HCEC 1CT (cell line): ENCODE measurements around the gene DDN.

Experiments used
- DNase-seq: peaks from one replicate; pipeline ENCODE4 v3.0.0-alpha.2; 2017

The DDN gene

DNA sequence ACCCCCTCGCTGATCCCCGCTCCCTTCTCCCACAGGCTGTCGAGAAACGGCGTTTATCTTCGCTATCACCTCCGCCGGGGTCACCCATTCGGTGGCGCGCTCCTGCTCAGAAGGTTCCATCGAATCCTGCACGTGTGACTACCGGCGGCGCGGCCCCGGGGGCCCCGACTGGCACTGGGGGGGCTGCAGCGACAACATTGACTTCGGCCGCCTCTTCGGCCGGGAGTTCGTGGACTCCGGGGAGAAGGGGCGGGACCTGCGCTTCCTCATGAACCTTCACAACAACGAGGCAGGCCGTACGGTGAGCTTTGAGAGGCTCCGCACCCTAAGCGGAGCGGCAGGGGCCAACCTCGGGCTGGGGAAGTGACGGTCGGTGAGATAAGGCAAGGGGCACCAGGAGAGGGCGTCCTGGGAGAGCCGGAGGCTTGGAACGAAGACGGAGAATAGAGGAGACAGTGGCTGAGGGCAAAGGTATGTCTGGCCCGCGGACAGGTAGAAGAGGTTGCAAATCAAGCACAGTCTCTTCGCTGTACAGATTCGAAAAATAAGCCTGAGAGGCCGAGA lies 18.7 kb downstream of the DDN start:
- DNase-seq, result no peak

GRCh38 chr12:48979602-48980388 lies 19.4 kb downstream of the DDN start:
- no peak for DNase-seq

DNA sequence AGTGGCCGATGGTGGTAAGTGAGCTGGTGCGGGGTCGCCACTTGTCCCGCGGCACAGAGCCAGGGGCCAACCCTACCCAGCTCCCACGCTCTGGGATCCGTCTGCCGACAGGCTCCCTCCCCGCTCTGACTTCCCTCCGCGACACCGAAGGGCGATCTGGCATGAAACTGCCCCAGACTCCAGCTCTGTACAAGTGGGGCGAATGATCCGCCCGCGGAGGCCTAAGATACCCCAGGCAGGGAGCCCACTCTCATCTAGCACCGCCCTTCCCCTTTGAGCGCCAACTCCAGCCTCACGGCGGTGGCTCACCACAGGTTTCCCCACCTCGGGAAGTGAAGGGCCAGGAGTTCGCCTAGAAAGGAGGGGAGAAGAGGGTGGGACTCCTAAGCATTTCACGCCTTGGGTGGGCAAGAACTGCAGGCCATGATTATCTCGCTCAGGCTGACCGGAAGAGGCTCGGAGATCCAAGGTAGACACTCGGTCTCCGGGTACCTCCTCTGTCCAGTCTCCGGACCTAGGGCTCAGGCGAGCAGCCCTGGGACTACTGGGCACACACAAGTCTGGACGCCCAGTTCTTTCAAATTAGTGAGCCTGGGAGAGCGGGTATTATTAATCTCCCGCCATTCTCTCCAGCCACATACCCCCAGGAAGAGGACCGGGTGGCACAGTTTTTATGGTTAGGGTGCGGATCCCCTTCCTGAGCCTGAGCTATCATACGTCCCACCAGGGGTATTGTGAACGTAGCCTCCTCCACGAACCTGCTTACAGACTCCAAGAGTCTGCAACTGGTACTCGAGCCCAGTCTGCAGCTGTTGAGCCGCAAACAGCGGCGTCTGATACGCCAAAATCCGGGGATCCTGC lies 20.2 kb downstream of the DDN start:
- DNase-seq, result no peak

DNA sequence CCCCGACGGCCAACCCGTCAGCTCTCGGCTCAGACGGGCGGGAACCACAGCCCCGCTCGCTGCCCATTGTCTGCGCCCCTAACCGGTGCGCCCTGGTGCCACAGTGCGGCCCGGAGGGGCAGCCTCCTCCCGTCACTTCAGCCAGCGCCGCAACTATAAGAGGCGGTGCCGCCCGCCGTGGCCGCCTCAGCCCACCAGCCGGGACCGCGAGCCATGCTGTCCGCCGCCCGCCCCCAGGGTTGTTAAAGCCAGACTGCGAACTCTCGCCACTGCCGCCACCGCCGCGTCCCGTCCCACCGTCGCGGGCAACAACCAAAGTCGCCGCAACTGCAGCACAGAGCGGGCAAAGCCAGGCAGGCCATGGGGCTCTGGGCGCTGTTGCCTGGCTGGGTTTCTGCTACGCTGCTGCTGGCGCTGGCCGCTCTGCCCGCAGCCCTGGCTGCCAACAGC lies 20.9 kb downstream of the DDN start, which contains the start of gene WNT1:
Gene WNT1 (plus strand): TSS at position 32 of the 450 bp plus-strand sequence. CDS start 329 bp downstream, at position 361.
- no peak for DNase-seq

GRCh38 chr12:48977290-48978281 lies 21.6 kb downstream of the DDN start:
- DNase-seq, result peak; percentile 39

GRCh38 chr12:48973941-48974673 lies 25.1 kb downstream of the DDN start:
- peak; percentile 27 for DNase-seq

DNA sequence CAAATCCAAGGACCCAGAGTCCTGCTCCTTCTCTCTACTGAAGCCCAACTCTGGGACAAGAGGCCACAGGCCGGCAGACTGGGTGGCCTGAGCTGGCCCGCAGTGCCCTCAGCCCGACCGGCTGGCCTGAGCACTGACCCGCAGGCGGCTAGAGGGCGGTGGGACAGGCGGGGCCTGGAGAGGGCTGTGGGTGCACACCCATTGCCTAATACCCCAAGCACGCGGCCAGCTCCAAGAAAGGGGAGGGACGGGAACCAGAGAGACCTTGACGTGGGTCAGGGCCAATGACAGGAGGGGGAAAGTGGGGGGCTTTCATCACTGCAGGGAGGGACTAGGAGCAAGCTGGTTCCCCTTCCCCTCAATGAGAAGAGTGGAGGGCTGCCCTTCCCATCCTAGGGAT lies 25.6 kb downstream of the DDN start:
- DNase-seq, result no peak

DNA sequence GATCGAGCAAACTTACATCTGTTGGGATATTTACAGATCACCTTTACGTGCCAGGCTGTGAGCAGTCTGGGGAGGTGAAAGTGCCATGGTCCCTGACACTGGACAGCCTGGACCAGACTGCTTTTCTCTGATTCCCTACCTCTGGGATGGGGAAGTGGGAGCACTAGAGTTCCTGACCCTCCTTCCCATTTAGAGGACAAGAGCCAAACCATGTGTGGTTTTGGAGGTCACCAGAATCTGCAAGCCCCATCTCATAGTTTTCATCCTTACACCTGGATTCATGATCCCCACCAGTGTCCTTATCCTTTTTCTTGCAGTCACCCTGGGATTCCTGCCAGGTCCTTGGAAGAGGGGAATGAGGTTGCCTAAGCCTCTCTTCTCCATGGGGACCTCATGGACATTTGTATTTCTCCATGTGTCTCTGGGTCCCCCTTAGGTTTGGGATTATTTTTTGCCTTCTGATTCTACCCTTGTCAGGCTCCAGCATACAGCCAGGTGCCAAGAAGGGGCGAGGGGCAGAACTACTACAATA lies 26.2 kb downstream of the DDN start:
- no peak for DNase-seq

GRCh38 chr12:48972213-48972951 lies 26.8 kb downstream of the DDN start:
- no peak for DNase-seq

DNA sequence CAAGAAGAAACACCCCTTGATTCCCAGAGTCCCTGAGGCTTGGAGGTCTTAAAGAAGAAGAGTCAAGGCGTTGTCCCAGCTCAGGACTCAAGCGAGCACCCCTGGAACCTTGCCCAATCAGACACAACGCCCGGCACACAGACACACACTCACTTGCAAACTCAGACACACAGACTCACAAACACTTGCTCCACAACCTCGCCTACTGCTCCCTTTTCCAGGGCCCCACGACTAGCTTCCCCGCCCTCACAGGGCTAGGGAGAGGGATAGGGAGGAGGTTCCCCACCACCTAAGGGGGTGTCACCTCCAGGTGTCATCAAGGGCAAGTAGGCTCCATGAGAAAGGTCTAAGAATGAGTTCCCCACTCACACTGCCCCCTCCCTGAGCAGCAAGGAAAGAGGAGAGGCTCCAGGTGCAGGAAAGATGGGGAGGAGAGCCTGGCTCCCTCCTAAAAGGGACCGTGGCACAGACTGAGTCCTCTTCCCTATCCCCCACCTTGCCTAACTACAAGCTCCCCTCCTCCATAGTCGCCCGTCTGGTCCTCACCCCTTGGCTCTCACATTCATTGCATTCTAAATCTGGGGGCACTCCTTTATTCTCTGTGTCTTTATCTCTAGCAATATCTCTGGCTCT lies 28.4 kb downstream of the DDN start:
- DNase-seq, result no peak

DNA sequence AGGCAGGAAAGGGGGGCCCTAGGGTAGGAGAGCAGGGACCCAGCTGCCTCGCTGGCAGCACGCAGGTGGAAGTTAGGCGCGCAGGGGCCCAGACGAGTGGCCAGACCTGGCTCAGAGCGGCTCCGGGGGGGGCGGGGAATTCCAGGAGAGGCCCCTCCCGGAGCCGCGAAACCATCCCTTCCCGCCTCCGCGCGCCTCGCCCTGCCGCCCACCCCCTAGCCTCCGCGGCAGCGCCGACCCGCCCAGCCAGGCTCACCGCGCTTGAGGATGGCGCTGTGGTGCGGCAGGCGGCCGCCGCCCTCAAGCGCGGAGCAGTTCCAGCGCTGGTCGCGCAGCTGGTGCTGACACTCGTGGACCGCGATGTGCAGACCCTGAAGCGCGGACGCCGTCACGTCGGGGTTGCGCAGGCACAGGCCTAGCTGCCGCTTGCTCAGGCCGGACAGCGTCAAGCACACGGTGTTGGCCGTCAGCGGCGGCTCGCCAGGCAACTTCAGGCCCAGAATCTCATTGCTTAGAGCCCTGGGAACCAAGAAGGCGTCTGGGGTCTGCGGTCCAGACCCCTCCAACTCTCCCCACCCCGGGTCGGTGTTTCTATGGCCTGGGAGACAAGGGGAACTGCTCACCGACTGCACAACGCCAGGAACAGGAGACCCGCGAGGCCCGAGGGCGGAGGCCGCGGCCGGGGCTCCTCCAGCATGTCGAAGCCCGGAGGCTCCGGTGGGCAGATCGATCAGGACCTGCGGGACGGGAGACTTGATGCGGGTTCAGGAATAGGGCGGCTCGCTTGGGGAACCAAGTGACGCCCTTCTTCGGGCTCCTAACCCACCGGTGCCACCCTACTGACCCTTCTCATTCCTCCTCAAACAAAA lies 29.1 kb downstream of the DDN start:
- DNase-seq, result no peak

DNA sequence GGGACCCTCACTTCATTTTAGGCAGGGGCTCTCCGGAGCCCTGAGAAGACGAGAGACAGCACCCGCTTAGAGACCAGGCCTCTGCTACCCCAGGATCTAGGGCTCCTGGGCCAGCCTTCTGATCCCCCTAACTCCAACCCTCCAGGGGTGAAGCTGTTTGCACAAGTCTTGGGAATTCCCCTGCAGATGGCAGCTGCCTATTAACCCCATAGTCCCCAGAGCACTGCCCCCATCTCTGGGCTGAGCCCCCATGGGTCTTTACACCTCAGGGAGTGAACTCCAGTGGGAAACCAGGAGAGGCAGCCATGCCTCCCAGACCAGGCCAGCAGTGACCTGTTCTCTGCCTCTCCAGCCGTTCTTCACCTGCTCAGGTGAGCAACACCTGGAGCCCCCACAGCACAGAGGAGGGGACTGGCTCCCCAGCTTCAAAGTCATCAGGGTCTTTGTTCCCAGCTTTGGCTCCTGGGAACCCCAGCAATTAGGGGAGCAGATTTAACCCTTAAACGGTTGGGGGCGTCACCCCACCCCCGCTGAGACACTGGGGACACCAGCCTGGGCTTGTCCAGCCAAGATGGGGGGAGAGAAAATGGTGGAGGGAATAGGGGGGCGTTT lies 29.9 kb downstream of the DDN start:
- no peak for DNase-seq

DNA sequence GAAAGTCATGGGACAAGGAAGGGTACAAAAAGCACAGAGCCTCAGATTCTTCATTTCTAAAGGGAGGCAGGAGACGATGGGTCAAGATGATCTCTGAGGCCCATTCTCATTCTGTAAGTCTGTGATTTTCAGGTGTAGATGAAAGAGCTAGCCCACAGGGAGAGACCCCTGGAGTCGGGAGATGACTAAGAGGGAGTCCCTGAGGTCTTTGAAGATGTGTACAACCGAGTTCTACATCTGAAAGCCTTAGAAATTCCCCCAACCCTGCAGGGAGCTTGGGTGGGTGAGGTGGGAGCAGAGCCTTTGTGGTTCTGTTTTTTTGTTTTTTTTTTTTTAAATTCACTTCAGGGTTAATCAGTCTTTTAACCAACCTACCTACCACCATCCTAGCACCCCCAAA lies 30.7 kb downstream of the DDN start:
- DNase-seq, result no peak

GRCh38 chr12:48967991-48968390 lies 31.2 kb downstream of the DDN start:
- no peak for DNase-seq

DNA sequence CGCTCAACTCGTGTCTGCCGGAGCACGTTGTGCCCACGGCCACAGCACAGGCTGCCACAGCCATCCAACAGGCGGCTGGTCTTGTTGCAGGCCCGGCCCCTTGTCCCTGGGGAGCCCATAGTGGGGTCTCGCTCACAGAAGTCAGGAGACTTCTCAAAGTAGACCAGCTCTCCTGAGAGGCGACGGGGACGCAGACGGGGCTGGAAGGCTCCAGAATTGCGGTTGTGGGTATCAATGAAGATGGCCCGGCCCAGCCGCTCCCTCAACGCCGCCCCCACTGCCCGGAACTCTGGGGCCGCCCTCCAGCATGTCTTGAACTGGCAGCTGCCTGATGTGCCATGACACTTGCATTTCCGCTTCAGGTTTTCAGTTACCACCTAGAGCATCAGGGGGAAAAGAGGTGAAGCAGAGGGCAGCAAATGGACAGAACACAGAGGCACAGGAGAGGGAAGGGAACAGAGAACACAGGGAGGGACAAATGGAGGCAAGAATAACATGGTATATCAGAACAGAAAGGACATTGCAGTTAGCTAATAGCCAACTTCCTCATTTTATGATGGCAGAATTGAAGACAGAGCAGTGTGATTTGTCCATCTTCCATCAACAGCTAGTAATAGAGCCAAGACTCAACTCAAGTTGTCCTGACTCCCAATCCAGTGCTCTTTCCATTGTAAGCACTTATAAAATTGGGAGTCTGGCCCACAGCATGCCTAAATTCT lies 32.8 kb downstream of the DDN start:
- no peak for DNase-seq

GRCh38 chr12:48965298-48965838 lies 33.8 kb downstream of the DDN start:
- peak; percentile 18 for DNase-seq

- peak; percentile 14 for DNase-seq
Observed at GRCh38 chr12:48961801-48962200, 37.4 kb downstream of the DDN start.

GRCh38 chr12:48961331-48961730 lies 37.8 kb downstream of the DDN start:
- no peak for DNase-seq
